ENCODE data around the gene BFAR. TPM values are rescaled to one million over a fixed set of nuclear protein-coding genes. Genes with fewer than 3 reads are reported as not detected.

BFAR gene
- total and polyA plus RNA-seq, 9 of the 15 experiments (the other 6 are each of a cell fraction or from before 2014, with no cell fraction given): 45.0 to 82.6 (median 60.4) TPM

GRCh38 chr16:14649816-14650215 is 17.1 kb downstream of the BFAR start (continued):
- TF ChIP-seq ZNF407 (IDR thresholded peaks at IDR 0.05; ENCODE audit: low read depth) (no peak), MEIS2 (IDR thresholded peaks at IDR 0.05; ENCODE audit: partially characterized antibody) (no peak), FIP1L1 (IDR thresholded peaks at IDR 0.05; ENCODE audit: low read depth, low read length, poor library complexity, severe bottlenecking) (no peak)

Data from K562 (cell line).